Mammary epithelial cell (primary cell): ENCODE measurements around the gene PTPRO.

Experiments used
- CTCF ChIP-seq, 2 donors: IDR thresholded peaks in 1 of 2; conservative IDR thresholded peaks in 1 of 2; 2 replicates each; pipeline ENCODE4 v1.5.1; 2011 to 2012; ENCODE audit warnings: inconsistent platforms in 2 of 2, low read length in 2 of 2, mild to moderate bottlenecking in 2 of 2, control low read depth in 1 of 2, low read depth in 1 of 2; ENCODE audit not compliant: insufficient read depth in 1 of 2; ENCODE audit errors: extremely low read depth in 1 of 2
- EZH2 ChIP-seq: IDR thresholded peaks from 2 replicates; pipeline ENCODE4 v1.6.1; 2012; ENCODE audit warnings: low read length, inconsistent platforms, borderline replicate concordance

- TF ChIP-seq CTCF (conservative IDR thresholded peaks at IDR 0.05 in 1 of 2, IDR thresholded peaks at IDR 0.05 in 1 of 2; ENCODE audit: extremely low read depth in 1 of 2, insufficient read depth in 1 of 2, low read depth in 1 of 2, low read length in 2 of 2) (no peak), EZH2 (no peak)
Observed at GRCh38 chr12:15535352-15535781, 213.1 kb downstream of the PTPRO start.
